GM19324 (cell line): Measurements from ENCODE around the gene TTC9B.

ENCODE experiments used
- ATAC-seq: cut with Tn5 transposase; IDR thresholded peaks from one replicate; pipeline ENCODE4 v1.9.1; 2021; ENCODE audit warnings: mild to moderate bottlenecking, moderate library complexity; ENCODE audit not compliant: unreplicated experiment, low FRiP score

TTC9B gene

DNA sequence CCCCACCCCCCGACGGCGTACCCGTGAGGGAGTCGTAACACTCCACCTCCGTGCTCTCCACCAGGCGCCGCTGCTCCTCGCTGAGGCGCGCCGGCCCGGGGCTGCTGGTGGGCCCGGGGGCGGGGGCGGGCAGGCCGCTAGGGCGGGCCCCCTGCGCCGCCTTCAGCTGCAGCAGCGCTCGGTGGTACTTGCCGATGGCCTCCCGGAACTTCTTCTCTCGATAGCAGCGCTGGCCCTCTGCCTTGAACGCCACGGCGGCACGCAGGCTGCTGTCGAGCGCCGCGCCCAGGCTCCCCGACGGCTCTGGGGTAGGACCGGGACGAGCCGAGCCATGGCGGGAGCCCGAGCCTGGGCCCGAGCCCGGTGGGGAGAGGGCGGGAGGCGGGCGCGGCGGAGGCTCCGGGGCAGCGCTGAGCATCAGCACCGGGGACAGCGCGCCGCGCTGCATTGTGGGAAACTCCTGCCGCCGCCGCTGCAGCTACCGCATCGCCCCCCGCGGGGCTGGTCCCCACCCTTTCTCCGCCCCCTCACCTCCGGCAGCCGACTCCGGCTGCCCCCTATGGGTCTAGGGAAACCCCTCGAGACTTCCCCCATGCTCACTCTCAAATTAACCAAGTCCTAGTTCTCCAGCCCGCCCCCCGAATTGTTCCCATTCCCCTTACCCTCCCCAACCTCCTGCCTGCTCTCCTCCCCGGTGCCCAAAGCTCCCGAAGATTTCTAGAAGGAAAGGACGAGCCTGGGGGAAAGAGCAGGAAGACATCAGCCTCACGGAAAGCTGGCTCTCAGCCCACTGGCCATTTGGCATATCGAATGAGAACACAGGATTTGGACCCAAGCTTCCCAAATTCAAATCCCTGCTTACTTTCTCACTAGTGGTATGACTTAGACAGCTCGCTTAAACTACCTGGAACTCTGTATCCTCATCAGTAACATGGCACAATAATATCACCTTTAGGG, at the start of gene TTC9B:
TTC9B (minus strand) TSS at position 451 of the 957 bp plus-strand sequence; CDS start at position 448, 3 bp downstream.
- ATAC-seq, result no peak

DNA sequence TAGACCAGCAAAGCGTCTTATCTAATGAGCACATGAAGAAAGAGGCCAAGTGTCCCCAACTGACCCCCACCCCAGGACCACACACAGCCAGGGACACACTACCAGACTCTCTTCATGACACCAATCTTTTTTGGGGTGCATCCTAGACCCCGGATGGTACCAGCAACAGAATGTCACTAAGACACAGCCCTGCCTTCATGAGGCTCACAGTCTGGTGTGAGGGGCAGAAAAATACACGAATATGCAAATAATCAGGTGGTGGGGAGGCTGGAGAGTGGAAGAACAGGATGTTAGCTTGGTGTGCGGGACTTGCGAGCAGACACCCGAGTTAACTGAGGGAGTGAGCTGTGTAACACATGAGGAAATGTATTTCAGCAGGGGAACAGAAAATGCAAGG, 49.4 kb upstream of the TTC9B start:
- ATAC-seq, result no peak

DNA sequence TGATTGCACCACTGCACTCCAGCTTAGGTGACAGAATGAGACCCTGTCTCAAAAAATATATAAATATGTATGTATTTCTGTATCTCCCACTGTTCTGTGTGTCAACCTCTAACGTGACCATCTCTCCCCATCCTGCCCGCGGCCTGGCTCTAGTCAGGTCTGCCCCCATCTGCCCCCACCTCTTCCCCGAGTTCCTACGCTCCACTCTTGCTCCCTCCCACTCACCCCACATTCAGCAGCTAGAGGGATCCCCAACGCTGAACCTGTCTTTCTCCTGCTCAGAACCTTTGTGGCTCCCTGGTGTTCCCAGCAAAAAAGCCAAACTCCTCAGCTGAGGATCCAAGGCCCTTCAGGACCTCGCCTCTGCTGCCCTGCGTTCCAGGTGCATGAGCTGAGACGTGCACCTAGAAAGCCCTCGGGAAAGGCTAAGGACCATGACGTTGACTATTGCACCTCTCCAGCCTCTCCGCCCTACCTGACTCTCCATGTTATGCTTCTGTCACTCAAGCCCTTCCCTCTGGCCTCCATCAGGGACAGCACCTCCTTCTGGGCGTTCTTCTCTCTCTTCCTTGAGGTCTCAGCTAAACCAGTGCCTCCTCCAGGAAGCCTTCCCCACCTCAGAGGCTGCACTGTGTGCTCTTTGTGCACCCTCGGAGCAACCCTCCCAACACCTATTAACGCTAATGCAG, 48.9 kb upstream of the TTC9B start:
- ATAC-seq, result no peak

DNA sequence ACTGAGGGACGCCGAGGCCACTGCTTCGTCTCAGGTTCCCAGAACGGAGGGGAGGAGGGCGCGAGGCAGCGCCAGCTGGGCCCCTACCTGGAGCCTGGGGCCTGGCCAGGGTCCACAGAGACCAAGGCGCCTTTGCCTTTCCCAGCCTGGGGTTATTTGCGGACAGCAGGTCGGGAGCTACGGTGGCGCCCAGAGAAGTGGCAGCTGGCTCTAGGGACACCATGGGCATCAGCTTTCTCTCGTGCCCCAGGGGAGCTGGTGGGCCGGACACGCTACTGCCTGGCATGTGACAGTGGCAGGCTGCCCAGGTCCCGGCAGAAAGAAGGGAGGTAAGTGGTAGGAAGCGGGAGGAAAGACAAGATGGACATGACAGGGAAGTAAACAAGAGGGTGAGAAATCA, 47.9 kb upstream of the TTC9B start:
- no peak for ATAC-seq

DNA sequence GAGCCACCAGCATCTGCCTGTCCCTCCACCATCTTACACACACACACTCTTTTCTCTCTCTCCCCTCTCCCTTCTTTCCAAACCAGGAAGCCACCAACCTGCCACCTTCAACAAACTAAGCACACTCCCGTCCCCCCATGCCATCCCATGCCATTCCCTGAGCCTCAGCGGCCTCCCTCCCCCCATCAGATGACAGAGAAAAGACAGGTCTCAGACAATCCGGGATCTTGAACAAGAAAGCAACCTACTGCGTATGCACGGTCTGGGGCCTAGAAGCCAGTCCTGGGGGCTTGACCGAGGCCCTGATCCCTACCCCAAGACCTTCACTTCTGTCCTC, 47.5 kb upstream of the TTC9B start:
- ATAC-seq, result no peak

DNA sequence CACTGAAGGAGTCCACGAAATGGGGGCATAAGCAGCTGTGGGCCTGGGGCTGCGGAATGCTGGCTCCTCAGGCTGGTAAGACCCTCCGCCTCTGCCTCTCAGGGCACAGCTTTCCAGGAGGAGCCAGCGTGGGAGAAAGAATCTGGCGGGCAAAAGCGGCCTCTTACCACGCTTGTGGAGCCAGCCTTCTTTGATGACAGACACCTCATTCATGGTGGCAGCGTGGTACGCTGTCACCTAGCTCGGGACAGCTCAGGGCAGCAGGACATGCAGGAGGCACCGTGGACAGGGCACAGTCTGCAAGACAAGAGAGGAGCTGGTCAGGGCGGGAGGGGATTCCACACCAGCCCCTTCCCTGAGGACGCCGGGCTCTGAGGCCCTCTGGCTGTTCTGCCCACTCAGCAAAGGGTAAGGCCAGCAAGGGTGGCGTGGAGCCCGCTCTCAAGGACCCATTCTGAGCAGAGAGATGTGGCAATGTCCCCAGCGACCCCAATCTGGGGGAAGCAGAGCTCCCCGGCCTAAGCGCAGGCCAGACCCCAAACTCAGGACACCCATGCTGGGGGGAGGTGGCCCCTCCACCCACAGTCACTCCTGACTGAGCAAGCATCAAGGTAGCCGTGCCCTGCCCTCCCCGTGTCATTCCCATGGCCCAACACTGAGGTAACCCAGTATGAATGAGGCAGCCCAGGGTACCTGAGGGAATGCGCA, 47.0 kb upstream of the TTC9B start:
- no peak for ATAC-seq

DNA sequence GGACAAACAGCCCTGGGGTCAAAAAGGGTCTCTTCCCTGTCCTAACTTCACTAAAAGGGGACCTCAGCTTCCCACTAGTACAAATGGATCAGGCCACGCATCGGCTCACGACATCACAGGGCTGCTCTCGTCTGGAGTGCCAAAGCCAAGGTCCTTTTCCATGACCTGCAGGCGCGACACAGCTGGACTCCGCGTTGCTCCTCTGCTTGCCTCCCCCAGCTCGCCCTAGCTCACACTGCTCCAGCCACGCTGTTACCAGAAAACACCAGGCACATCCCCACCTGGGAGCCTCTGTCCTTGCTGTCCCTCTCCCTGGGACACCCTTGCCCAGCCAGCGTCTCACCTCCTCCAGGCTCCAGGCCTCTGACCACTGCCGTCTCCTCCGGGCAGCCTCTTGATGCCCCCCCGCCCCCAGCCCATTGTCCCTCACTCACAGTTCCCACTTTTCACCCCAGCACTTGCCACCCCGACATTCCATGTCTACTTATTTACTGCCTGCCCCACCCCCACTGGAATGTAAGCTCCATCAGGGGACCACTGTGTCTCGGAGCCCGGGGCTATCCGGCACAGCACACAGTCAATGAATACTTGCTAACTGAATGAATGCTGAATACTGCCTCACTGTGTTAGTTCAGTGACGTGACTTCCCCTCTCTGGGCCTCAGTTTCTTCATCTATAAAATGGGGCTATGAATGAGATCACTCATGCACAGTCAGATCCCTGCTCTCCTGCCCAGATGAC, 46.3 kb upstream of the TTC9B start:
- no peak for ATAC-seq

DNA sequence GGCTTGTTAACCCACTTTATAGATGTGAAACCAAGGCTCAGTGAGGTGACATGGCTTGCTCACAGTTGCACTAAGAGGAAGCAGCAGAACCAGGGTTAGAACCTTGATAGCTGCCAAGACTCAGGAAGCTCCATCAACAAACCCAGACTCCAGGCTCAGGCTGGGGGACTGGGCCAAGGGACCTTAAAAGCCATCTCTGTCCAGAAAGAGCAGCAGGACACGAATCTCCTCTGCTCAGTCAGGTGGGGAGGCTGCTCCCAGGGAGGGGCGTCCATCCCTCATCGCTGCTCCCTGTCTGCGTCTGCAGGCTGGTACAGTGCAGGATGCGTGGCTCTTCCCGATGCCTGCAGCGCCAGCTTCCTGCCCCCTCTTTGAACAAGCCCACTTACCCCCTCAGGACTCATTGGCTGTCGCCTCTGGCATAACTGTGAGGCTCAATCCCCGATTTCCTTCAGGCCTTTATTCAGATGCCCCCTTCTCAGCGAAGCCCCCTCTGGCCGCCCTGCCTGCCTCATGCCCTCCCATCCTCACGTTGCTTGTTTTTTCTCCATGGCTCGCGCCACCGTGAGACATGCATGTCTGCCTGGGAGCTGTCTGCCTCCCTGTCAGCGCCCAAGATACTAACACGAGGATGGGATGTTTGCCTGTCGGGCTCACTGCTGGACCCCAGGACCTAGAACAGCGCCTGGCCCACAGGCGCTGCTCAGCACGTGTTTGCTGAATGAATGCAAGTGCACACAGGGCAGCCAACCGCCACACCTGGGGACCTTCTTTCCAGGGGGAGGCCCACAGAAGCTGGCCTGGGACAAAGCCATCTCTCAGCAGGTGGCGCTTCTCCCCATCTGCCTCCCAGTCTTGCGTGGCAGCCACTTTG, 45.5 kb upstream of the TTC9B start:
- ATAC-seq, result no peak

DNA sequence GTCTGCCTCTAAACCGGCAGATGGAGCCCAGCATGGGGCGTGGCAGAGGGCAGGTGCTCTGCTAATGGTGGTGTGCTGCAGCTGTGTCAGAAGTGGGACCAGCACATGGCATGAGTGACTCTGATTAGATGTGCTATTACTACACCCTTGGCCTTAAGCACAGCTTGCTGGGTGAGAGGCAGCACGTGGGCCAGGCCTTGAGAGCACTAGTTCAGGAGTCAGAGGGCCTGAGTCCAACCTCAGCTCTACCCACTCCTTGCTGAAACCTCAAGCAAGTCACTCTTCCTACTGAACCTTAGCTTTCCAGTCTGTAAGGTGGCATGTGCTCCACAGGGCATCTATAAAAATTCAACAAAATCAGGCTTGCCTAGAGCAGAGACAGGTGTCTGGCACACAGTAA, 44.2 kb upstream of the TTC9B start:
- ATAC-seq, result no peak

DNA sequence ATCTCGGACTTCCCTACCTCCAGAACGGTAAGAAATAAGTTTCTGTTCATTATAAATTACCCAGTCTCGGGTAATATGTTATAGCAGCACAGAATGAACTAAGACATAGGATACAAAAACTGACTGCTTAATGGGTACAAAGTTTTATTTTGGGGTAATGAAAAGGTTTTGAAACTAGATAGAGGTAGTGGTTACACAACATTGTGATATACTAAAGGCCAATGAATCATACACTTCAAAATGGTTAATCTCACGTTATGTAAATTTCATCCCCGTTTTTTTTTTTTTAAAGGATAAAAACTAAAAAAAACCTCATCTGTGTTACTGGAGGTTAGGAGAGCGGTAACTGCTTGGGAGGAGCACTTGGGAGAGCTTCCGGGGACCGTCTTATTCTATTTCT, 43.4 kb upstream of the TTC9B start:
- ATAC-seq, result no peak

DNA sequence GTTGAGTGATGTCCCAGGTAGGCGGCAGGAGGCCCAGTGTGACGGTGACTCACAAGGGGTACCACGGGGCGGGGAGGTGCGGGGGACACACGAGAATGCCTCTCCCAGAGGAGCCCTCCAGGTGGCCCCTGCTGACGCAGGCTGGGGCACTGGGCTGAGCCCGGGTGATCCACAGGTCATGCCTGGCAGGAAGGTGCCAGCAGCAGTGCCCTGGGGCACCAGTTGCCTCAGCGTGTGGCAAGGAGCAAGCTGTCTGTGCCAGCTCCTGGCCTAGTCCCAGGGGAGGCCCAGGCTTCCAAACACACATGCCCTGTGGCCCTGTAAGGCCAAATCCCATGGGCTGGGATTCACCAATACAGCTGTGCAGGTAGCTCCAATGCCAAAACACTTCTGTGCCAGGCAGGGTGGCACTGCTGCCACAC, 38.9 kb upstream of the TTC9B start:
- no peak for ATAC-seq

DNA sequence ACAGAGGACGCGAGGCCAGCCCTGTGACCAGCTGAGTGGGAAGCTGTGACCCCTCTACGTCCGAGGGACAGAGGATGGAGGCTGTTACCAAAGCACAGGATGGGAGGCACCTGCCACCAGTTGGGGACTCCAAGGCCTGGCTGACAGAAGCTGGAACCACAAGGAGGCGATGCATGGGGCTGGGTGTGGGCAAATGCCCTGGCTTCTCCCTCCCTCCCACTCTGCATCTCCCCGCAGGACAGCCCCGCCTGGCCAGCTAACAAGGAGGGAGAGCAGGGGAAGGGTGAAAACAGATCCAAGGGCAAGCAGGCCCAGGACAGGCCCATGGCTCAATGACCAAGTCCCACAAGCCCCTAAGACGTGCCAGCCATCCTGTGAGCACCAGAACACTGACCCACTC, 38.3 kb upstream of the TTC9B start:
- no peak for ATAC-seq

DNA sequence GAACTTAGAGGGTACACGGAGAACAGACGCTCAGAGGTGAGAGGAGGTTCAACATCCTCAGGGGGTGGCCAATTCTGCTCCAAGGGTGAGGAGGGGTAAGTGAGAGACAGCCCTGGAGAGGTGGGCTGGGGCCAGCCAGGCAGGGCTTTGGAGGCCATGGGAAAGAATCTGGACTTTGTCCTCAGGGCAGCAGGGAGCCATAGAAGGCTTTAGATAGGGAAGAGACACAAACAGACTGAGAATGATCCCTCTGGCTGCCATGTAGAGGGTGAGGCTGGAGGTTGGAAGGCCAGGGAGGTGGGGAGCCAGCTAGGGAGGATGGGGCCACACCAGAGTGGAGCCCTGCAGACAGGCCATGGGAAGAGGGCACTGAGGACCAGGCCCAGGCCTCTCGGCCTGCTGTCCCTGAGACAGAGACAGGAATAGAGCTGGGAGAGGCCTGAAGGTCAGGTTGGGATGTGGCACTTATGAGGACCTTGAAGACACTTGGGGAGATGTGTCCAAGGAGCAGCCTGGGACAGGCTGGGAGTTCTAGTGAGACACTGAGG, 37.5 kb upstream of the TTC9B start:
- ATAC-seq, result no peak

DNA sequence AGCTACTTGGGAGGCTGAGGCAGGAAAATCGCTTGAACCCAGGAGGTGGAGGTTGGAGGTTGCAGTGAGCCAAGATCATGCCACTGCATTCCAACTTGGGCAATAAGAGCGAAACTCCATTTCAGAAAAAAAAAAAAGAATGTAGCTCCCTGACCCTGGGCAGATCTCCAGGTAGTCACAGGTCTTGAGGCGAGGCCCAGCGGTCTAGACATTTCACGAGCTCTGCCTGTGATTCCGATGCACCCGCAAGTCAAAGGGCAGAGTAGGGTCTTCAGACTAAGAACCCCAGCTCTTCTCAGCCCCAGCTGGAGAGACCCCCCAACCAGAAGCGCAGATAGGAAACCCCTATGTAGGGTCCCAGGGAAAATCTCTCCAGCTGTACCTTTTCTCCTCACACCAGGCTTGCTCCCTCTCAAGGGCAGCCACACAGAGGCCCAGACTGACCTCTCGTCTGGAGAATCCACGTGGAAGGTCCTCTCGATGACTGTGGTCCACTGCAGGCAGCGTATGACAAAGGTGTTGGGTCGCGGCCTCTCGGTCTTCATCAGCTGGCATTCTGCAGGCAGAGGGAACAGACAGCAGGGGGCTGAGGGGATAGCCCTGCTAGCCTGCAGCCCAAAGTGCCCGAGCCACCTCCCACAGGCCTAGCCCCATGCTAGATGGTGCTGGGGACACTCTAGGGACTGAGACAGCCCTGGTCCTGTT, 36.7 kb upstream of the TTC9B start:
- no peak for ATAC-seq

DNA sequence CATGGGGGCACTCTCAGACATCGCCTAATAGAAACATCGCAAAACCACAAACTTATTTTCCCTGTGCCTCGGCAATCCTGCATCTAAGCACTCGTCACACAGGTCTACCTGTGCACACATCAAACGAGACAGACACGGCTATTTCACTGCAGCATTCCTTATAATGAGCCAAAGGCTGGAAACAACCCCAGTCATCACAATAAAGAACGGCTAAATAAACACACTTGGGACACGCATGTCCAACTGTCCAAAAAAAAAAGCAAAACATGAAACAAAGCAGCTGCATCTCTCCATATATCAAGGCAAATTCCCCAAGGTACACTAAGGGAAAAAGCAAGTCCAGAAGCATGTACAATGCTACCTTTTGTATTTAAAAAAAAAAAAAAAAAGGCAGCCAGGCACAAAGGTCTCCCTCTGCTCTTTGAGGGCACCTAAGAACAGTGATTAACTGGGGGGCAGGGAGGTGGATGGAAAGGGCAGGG, 35.5 kb upstream of the TTC9B start:
- ATAC-seq, result no peak

DNA sequence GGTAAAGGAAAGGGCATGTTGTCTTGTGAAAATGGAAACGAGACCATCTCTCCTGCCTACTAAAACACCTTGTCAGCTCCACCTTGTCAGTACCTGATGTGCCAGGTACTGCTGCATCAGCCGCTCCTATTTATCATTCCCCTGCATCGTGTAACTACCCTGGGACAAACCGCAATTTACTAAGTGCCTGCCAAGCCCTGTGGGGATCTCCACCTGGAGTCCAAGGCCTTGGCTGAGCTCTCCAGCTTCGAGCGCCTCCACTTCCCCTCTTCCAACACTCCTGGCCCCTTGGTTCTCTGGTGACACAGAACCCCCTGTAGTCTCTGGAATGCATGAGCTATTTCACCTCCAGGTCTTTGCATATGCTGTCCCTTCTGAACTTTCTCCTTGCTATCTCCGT, 34.2 kb upstream of the TTC9B start:
- no peak for ATAC-seq

DNA sequence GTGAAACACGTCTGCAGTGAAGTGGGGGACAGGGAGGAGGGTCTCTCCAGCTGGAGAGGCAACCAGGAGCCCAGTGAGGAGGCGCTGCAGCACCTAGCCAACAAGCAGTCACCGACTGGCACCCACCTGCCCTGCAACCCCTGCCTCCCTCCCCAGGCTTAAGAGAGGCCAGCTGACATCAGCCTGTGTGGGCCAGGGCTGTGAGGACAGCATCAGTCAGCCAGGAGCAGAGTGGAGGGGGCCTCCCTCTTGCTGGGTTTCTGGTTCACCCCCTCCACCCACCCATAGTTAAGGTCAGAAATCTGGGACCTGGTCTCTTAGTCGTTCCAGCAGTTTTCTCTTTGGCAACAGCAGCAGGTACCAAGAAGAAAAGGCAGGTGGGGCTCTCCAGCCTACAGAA, 33.8 kb upstream of the TTC9B start:
- no peak for ATAC-seq

DNA sequence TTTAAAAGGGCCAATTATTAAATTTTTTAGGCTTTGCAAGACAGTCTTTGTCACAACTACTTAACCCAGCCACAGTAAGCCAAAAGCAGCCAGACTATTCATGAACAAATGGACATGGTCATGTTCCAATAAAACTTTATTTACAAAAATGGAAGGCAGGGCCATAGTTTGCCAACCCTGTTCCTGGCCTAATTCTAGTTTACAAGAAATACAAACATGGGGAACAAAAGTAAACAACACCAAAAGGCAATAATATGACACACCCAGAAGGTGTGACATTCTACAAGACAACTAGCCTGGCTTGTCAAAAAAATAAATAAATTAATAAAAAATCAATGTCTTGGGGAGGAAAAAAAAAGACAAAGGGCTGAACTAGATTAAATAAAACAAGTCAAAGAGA, 33.1 kb upstream of the TTC9B start:
- no peak for ATAC-seq

DNA sequence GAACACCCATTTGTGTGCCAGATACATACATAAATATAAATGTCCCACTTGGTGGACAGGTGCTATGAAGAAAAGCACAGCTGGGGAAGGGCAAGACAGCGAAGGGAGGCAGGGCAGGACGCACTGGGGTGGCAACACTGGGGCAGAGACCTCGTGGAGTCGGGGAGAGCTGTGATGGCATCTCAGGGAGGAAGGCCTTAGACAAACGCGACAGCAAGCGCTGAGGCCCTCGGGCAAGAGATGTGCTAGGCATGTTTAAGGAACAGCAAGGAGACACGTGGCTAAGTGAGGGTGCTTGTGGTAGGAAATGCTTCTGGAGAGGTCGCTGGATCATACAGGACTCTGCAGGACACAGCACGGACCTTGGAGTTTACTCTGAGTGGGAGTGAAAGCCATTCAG, 31.6 kb upstream of the TTC9B start:
- no peak for ATAC-seq
